ENCODE measurements around the gene ANKRD13A.

GRCh38 chr12:110033888-110034287 lies 34.7 kb downstream of the ANKRD13A start:
- no peak for TF ChIP-seq CTCF (IDR thresholded peaks at IDR 0.05)
- TF ChIP-seq EZH2 (IDR thresholded peaks at IDR 0.05; ENCODE audit: borderline replicate concordance, insufficient read depth, low read depth, low read length, poor library complexity, severe bottlenecking) = no peak
